ENCODE results near the gene VSTM5. TPM values are rescaled to one million over a fixed set of nuclear protein-coding genes. Genes with fewer than 3 reads are reported as not detected.

VSTM5 gene
- polyA plus RNA-seq, 1 of the 3 experiments (the other 2 are of a cell fraction), result 0.12 TPM

DNA sequence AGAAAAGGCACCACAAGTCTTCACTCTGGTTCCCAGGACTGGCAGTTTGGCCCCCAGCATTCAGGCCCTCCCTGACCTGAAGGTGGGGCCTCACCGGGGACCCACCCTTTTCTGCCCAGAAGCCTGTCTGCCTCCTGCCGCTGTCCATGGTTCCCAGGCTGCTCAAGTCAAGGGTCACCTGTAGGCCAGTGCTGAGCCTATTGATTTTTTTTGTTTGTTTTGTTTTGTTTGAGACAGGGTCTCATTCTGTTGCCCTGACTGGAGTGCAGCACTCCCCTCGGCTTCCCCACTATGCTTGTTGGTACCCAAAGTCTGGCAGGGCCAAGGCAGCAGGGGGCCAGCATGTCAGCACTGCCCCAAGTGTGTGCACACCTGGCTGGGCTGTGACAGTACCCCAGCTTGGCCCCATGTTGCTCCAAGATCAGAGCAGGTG is 77.4 kb downstream of the VSTM5 start:
- Histone ChIP-seq H3K27me3 (ENCODE audit: insufficient read depth) (no peaks in the 10 kb centered on the region), H3K4me2 (no peak overlapping the region), H3K4me3 (ENCODE audit: low read depth in 2 of 2, low read length in 1 of 2) (no peak overlapping the region), H3K79me2 (ENCODE audit: insufficient read depth) (no peaks in the 10 kb centered on the region), H3K9me3 (no peaks in the 10 kb centered on the region), H2AFZ (ENCODE audit: low read depth) (no peak overlapping the region), H4K20me1 (ENCODE audit: insufficient read depth) (no peaks in the 10 kb centered on the region), H3K9me2 (no peaks in the 10 kb centered on the region), H3K4me1 (ENCODE audit: control insufficient read depth in 1 of 2, insufficient read depth in 2 of 2, low read depth in 1 of 2, low read length in 1 of 2) (no peaks in the 10 kb centered on the region), H3K27ac (ENCODE audit: low read depth in 2 of 2, low read length in 1 of 2) (no peak overlapping the region), H3F3A (replicated peaks; ENCODE audit: insufficient read depth) (no peaks in the 10 kb centered on the region), H3K9ac (no peak overlapping the region), H3K36me3 (replicated peaks in 1 of 2; ENCODE audit: control insufficient read depth in 1 of 2, insufficient read depth in 2 of 2, low read length in 1 of 2) (no peaks in the 10 kb centered on the region)
- 75% methylated on average over 3 of the region's 3 CpGs for WGBS (ENCODE audit: low lambda C conversion rate)
- TF ChIP-seq GABPA (IDR thresholded peaks at IDR 0.05; ENCODE audit: low read depth), result no peak
- TF ChIP-seq SMC3 (IDR thresholded peaks at IDR 0.05; ENCODE audit: low read depth, low read length), result no peak
- TF ChIP-seq GATA2 (CRISPR knock-in tag; IDR thresholded peaks at IDR 0.05), result no peak
- peak; percentile 78 for TF ChIP-seq REST (IDR thresholded peaks at IDR 0.05; ENCODE audit: low read depth, low read length)
- no peak for TF ChIP-seq ELF1 (IDR thresholded peaks at IDR 0.05)
- CTCF ChIA-PET, result interaction anchor here (1.1 kb wide), 1 partner anchor 11 kb away, joined by 5 read pairs; the partner anchor contains the start of gene MED17
- DNase-seq, result no peak
- POLR2A ChIA-PET, result interaction anchor here (1.4 kb wide), 1 partner anchor 11 kb away, joined by 6 read pairs; the partner anchor contains the start of gene MED17

GRCh38 chr11:93772123-93772522 is 78.3 kb downstream of the VSTM5 start:
- no peaks in the 10 kb centered on the region for H3K27me3 ChIP-seq (ENCODE audit: insufficient read depth)
- no peak overlapping the region for H3K9ac ChIP-seq
- H3K9me2 ChIP-seq, result no peaks in the 10 kb centered on the region
- H3K79me2 ChIP-seq (ENCODE audit: insufficient read depth), result no peaks in the 10 kb centered on the region
- 92% methylated on average over 4 of the region's 4 CpGs for WGBS (ENCODE audit: low lambda C conversion rate)
- CTCF ChIA-PET, result interaction anchor here (1.1 kb wide), 1 partner anchor 12 kb away, joined by 5 read pairs; the partner anchor contains the start of gene MED17
- no peak overlapping the region for H3K4me2 ChIP-seq
- no peak for TF ChIP-seq FOXM1 (IDR thresholded peaks at IDR 0.05; ENCODE audit: low read depth)
- no peak for TF ChIP-seq TEAD4 (IDR thresholded peaks at IDR 0.05; ENCODE audit: borderline replicate concordance, insufficient read depth)
- no peak for TF ChIP-seq ZBTB33 (IDR thresholded peaks at IDR 0.05; ENCODE audit: borderline replicate concordance, low read depth)
- TF ChIP-seq, protein P1, sequence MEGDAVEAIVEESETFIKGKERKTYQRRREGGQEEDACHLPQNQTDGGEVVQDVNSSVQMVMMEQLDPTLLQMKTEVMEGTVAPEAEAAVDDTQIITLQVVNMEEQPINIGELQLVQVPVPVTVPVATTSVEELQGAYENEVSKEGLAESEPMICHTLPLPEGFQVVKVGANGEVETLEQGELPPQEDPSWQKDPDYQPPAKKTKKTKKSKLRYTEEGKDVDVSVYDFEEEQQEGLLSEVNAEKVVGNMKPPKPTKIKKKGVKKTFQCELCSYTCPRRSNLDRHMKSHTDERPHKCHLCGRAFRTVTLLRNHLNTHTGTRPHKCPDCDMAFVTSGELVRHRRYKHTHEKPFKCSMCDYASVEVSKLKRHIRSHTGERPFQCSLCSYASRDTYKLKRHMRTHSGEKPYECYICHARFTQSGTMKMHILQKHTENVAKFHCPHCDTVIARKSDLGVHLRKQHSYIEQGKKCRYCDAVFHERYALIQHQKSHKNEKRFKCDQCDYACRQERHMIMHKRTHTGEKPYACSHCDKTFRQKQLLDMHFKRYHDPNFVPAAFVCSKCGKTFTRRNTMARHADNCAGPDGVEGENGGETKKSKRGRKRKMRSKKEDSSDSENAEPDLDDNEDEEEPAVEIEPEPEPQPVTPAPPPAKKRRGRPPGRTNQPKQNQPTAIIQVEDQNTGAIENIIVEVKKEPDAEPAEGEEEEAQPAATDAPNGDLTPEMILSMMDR (IDR thresholded peaks at IDR 0.05), result no peak
- TF ChIP-seq MXI1 (IDR thresholded peaks at IDR 0.05; ENCODE audit: low read depth, low read length), result no peak
- TF ChIP-seq EZH2phosphoT487 (IDR thresholded peaks at IDR 0.05; ENCODE audit: borderline replicate concordance, low read depth), result no peak
- no peak for TF ChIP-seq USF2 (IDR thresholded peaks at IDR 0.05; ENCODE audit: borderline replicate concordance, low read depth, low read length)
- no peaks in the 10 kb centered on the region for H3F3A ChIP-seq (replicated peaks; ENCODE audit: insufficient read depth)
- no peak overlapping the region for H2AFZ ChIP-seq (ENCODE audit: low read depth)
- no peaks in the 10 kb centered on the region for H3K9me3 ChIP-seq
- POLR2A ChIA-PET, result interaction anchor here (2.2 kb wide), 1 partner anchor 12 kb away, joined by 10 read pairs; the partner anchor contains the start of gene MED17
- no peak overlapping the region for H3K27ac ChIP-seq (ENCODE audit: low read depth in 2 of 2, low read length in 1 of 2)
- H3K4me3 ChIP-seq (ENCODE audit: low read depth in 2 of 2, low read length in 1 of 2), result no peak overlapping the region
- DNase-seq, result no peak
- H3K36me3 ChIP-seq (replicated peaks in 1 of 2; ENCODE audit: control insufficient read depth in 1 of 2, insufficient read depth in 2 of 2, low read length in 1 of 2), result no peaks in the 10 kb centered on the region
- H4K20me1 ChIP-seq (ENCODE audit: insufficient read depth), result no peaks in the 10 kb centered on the region
- no peaks in the 10 kb centered on the region for H3K4me1 ChIP-seq (ENCODE audit: control insufficient read depth in 1 of 2, insufficient read depth in 2 of 2, low read depth in 1 of 2, low read length in 1 of 2)

Measured in SK-N-SH (cell line).